Diencephalon (tissue), 1 donor: Measurements from ENCODE around the gene N4BP2L1. TPM values are rescaled to one million over a fixed set of nuclear protein-coding genes. Genes with fewer than 3 reads are reported as not detected.

ENCODE experiments used
- small RNA-seq: library from RNA; depleted of rRNA; stranded (forward); fragments of <200 nt; gene quantifications from one replicate; pipeline ENCODE3, GENCODE V24; 2014
- total RNA-seq: library from RNA; depleted of rRNA; stranded (reverse); fragments of >200 nt; gene quantifications from one replicate; pipeline ENCODE4 v1.2.3, GENCODE V29; 2014

The N4BP2L1 gene
- 13.8 TPM for total RNA-seq

GRCh38 chr13:32427852-32428580 is at the start of gene N4BP2L1:
TSS of gene N4BP2L1 (minus strand) at chr13:32428130. CDS start at chr13:32428082, 48 bp downstream.

Small RNAs within 50 kb of the gene (small RNA-seq; reads per million reads assigned to genes)
- not detected for gene RF00190

Other genes starting within 250 kb of the N4BP2L1 start
- gene ZAR1L, start 112.8 kb downstream of the N4BP2L1 start, total RNA-seq, result not detected
- 4.6 TPM for gene BRCA2, start 112.6 kb downstream of the N4BP2L1 start, total RNA-seq
- gene N4BP2L2, start 110.7 kb upstream of the N4BP2L1 start, total RNA-seq, result 212 TPM
- 141 TPM for gene PDS5B, start 158.3 kb upstream of the N4BP2L1 start, total RNA-seq